Stimulated activated CD4-positive, alpha-beta T cell treated with anti-CD3 and anti-CD28 coated beads, TNF-alpha, amount 100 ng/mL, for 1 hour (primary cell): Measurements from ENCODE around the gene DOK7.

Experiments used
- DNase-seq, 3 donors: peaks; one replicate each; pipeline ENCODE4 v3.0.0-alpha.2; 2020; ENCODE audit warnings: low read depth in 3 of 3, low spot score in 1 of 3

DOK7 gene

DNA sequence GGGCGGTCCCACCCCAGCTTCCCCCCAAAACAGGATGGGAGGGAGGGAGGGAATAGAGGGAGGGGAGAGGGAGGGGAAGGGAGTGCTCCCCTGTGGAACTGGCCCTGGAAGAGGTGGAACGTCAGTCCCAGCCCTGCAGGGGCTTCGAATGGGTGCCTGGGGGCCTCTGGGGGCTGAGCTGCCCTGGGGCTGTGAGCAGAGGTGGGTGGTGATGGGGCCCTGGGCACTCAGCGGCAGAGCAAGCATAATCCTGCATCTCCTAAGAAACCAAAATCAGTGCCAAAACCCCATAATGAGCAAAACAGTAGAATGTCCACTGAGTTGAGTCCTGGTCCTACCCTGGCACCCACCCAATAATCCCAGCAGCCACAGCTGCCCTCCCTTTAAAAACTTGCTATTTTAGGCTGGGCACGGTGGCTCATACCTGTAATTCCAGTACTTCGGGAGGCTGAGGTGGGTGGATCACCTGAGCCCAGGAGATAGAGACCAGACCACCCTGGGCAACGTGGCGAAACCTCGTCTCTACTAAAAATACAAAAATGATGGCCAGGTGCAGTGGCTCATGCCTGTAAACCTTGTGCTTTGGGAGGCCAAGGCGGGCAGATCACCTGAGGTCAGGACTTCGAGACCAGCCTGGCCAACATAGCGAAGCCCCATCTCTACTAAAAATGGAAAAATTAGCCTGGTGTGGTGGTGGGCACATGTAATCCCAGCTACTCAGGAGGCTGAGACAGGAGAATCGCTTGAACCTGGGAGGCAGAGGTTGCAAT lies 11.1 kb downstream of the DOK7 start:
- no peak for DNase-seq

DNA sequence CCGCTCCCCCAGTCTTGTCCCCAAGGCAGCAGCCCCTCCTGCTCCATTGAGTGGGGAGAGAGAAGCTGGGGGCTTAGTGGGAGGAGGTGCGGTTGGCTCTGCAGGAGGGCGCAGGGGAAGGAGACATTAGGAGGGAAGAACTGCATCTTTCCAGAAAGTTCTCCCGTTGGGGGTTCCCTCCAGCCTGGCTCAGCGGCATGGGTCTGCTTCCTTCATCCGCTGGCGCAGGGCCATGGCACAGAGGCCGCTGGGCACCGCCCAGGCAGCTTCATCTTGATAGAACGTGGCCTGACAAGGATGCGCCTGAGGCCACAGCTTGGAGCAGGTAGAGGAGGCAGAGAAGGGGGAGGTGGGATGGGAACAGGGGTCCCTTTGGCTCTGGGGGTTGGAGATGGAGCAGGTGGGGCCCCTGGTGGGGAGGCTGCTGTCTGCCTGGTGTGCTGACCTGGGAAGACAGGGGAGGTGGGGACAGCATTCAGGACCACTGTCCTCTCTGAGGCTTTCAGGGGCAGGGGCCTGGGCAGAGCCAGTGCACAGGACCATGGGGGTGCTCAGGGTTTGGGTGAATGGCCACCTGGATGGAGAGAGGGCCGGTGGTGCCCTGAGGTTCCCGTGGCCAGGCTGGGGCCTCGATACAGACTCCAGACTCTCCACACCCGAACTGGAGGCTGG lies 12.1 kb downstream of the DOK7 start:
- DNase-seq: no peak

DNA sequence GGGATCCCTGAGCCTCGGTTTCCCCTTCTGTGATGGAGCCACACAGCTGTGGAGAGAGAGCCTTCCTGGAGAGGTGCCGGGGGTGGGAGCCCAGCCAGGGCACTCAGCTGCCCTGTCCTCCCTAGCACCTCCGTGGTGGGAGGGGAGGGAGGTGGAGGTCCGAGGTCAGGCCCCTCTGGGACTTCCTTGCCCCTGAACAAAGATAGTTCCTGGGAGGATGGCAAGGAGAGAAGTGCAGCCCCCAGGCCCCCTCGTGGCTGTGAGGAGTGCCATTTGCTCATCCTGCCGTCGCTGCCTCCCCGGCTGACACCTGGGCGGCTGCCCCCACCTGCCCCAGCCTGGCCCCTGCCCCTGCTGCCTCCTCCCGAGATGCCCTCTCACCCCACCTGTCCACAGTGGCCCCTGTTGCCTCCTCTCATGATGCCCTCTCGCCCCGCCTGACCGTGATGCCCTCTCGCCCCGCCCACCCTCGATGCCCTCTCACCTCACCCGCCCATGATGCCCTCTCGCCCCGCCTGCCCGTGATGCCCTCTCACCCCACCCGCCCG lies 12.7 kb downstream of the DOK7 start:
- no peak for DNase-seq

DNA sequence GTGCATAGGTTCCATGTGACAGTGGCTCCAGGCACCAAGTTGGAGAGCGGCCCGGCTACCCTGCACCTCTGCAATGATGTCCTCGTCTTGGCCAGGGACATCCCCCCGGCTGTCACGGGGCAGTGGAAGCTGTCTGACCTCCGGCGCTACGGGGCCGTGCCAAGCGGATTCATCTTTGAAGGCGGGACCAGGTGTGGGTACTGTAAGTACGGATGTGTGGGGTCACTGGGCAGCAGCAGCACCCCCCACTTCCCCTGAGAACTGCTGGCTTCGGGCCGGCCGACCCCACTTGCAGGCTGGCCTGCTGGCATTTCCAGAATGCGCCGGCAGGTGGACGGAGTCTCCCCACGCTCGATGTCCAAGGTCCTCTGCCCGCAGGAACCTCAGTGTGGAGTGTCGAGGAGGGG lies 13.2 kb downstream of the DOK7 start:
- DNase-seq: no peak

DNA sequence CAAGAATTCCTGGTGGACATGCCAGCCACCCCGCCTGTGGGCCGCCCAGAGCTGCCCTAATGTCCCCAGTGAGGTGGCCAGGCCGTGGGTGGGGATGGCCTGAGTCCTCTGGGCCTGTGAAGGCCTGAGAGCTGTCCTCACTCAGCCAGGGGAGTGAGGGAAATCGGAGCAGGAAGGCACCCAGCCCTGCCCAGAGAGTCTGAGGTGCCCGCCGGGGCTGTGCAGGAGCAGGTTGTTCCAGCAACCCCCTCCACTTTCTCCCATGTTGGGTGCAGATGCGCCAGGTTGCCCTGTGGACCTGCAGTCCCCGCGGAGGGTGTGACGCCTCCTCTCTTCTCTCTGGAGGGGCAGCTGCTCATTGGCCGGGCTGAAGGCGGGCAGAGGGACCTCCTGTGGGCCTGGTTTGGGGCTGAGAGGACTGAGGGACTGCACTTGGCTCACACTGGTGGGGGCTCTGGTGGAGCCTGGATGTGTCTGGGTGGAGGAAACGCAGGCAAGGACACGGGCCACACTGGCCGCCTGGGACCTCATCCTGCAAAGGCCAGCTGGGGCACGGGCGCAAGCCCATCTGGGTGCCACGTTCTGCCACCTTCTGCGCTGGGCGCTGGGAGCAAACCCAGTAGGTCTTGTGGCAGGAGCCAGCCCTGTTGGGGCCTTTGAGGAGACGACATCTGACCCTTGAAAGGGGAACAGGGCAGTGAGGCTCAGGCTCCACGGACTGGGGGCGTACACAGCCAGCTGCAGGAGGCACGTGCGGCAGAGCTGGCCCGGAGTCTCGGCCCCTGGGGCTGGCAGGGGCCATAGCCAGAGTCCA lies 14.0 kb downstream of the DOK7 start:
- DNase-seq: no peak

DNA sequence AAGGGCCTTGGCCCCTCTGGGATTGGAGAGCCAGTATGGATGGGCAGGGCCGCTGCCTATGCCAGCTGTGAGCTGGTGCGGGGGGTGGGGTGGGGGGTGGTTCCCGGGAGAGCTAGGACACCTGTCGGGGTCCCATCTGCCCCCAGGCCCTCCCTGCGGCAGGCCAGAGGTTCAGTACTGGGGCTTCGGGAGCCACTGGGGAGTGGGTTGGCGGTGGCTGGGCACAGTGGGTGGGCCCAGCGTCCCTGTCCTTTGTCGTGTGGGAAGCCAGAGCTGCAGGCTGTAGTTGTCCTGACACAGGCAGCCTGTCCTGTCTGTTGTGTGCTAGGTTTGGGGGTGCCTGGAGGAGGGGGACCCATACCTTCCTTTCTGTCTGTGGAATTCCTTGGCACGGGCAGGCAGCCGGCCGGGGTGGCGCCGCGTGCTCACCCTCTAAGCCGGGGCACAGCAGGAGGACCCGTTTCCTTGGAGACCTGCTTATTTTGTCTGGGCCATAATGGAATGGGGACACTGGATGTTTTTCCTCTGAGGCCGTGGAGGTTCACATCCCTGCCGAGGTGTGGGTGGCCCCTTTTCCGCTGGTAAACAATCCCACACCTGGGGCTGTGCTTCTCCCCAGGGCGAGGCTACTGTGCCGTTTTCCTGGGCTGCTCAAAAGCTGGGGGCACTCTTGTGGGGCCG lies 14.8 kb downstream of the DOK7 start:
- DNase-seq: no peak

DNA sequence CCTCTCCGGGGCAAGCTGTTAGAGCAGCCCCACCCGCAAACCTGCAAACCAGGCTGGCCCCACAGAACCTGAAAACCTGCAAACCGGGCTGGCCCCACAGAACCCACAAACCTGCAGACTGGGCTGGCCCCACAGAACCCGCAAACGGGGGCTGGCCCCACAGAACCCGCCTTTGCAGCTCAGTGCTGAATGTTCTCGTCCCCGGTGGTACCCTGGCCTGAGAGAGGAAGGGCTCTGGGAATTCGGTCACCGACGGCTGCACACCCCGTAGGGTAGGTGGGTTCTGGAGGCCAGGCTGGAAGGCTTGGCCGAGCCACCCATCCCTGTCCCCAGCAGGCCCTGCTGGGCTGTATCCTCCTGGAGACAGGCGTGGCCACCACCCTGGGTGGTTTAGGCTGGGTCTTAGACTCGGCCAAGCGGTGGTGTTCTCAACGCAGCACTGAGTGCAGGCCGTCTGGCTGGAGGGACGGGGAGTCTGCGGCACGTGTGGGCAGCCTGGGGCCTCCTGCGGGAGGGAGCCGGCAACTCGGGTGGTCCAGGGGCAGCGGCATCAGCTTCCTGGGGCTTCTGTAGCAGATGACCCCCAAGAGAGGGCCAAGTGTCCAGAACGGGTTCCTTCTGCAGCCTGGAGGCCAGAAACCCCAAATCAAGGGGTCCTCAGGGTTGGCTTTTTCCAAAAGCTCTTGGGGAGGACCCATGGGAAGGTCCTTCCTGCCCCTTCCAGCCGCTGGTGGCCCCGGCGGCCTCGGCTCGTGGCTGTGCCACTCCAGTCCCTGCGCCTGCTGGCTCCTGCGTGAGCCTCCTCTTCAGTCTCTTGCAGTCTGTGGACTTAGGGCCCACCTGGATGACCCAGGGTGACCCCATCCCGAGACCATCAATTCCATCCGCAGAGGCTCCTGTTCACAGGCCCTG lies 15.6 kb downstream of the DOK7 start:
- no peak for DNase-seq

DNA sequence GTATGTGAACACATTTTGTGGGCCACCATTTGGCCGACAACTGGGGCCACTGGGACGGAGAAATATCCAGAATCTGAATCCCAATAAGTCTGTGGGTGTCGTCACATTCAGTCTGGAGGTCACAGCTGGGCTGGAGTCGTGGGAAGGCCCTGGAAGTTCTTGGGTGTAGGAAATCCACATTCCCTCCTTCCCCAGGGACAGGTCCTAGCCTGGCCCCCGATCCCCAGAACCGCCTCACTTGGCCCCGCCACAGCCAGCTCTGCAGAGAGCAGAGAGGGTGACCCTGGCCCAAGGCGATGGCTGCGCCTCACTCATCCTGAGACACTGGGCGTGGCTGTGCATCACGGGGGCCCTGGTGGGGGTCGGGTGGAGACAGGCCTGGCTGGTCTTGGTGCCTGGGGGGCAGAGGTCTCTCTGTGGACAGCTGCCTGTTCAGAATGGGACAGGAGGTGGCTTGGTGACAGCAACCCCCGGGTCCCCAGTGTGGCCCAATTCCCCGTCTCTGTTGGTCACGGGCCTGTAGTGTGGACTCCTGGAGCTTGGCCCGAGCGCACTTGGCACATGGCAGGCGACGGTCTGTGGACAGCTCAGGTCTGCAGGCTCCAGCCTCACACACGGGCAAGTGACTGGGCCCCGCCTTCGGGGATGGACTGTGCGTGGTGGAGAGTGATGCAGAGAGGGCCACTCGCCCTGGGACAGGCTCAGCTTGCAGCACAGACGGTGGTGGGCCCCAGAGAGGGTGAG lies 16.4 kb downstream of the DOK7 start:
- no peak for DNase-seq

DNA sequence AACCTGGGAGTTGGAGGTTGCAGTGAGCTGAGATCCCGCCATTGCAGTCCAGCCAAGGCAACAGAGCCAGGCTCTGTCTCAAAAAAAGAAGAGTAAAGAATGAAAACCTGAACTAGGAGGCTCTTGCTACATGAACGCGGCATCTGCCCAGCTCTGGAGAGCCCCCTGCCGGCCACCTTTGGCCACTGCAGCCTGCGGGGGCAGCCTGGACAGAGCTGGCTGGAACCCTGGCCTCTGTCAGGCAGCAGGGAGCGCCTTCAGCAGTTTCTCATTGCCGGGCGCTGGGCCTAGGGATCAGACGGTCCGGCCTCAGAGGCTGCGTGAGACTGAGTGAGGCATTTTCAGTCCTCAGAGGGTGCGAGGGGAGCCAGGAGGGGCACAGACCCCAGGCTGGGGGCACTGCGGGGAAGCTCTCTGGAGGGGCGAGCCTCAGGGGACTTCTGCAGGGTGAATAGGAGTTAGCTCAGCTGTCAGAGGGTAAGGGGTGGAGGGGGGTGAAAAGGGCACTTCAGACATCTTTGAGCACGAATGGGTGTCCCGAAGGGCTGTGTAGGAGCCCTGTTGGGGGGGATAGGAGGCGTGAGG lies 17.5 kb downstream of the DOK7 start:
- DNase-seq: peak; percentile 20 to 69 (median 43)

DNA sequence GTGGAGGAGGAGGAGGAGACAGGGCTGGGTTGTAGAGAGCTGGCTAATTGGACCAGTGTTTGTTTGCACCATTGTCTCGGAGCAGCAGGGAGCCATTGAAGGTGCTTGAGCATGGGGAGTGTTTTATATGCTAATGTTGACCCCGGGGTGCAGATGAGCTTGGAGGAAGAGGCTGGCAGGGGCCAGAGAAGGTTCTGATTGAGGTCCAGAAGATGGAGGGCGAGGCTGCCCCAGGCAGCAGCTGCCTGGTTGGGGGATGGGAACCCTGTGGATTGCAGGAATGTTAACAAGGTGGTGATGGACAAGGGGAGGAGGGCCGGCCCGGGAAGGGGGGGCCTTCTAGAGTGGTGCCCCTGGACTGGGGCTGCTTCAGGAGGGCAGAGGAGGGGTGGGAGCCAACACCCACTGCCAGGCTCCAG lies 18.0 kb downstream of the DOK7 start:
- DNase-seq: no peak

DNA sequence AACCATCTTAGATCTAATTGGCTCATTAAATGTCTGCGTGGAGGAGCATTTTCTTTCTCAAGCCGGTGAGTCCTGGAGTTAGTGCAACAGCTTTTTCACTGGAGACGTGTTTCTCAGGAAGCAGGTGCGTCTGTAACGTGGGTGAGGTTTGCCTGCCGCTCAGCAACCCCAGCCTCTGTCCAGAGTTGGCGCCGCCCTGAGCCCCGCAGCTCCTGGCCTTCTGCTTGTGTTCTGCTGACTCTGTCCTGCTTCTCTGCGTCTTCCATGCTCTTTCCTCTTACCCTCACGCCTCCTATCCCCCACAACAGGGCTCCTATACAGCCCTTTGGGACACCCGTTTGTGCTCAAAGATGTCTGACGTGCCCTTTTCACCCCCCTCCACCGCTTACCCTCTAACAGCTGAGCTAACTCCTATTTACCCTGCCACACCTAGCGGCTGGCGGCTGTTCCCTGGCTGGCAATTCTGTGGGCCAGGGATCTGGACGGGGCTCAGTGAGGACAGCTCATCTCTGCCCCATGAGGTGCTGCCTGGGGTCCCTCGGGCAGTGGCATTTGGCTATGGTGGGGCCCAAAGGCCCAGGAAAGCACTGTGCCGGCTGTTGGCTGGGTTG lies 18.8 kb downstream of the DOK7 start:
- no peak for DNase-seq

DNA sequence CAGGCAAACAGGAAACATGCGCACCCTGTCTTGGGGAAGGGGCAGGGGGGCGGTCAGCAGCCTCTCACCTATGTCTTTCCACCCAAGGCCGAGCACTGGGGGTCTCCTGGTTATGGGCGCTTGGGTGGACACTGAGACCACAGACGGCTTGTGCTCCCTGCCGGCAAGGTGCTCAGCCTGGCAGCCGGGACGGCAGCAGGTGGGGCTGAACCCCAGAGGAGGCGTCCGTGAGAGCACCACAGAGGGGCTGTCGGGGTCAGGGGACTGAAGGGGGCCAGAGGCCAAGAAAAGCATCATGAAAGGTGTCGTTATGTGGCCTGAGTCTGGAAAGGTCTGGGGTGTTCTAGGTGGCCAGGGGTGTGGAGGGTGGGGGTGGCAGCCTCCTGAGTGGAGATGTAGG lies 19.6 kb downstream of the DOK7 start:
- DNase-seq: no peak

DNA sequence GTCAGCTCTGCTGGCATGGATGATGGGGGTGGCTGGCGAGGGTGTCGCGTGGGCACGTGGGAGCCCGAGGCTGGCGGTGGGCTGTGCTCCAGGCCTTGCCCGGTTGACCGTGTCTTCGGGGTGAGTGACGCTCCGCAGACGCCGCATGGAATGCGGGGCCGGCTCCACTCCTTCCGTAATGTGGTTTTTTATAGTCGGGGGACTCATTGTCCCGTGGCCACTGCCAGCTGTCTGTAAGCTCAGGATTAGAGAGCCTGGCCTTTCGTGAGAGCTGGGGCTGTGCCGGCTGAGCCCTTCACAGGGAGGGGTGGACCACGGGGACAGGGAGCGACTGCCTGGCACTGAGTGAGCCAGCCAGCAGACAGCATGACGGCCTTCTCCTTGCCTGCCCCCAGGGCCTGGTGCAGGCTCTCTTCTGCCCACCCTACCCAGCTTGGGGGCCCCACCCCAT lies 20.4 kb downstream of the DOK7 start:
- no peak for DNase-seq

DNA sequence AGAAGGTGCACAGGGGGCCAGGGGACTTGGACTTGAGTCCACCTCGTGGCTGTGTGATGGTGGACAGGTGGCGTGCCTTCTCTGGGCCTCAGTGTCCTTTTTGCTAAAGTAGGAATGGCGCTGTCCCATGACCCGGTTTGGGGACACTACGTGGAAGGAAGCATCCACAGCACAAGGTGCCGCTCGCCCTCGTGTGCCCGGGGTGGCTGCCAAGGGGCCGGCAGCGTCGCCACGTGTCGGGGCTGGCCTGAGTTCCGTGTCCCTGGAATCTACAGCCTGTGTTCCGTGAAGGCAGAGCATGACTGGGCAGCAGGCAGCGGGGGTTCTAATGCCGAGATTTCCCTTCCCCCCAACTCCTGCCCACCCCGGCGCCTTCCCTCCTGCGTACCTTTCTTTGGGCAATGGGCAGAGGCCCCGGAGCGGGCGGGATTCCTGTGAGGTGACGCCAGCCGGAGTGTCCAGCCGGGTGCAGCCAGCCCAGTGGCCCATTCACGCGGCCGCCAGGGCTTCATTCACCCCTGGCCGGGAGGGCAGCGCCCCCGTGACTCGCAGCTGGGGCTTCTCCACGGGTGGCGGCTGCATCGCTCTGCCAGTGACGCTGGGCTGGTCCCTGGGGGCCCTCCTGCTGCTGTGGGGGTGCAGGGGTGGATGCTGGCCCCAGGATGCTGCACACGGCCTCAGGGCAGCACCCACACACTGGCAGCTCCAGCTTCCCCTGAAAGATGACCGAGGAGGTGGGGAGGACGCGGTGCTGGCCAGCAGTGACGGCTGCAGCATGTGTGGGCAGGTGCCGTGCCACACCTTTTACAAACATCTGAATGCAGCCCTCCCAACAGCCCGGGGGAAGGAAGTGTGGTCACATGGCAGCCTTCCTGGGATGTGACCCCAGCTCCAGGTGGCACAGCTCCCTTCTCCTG lies 21.2 kb downstream of the DOK7 start:
- no peak for DNase-seq

DNA sequence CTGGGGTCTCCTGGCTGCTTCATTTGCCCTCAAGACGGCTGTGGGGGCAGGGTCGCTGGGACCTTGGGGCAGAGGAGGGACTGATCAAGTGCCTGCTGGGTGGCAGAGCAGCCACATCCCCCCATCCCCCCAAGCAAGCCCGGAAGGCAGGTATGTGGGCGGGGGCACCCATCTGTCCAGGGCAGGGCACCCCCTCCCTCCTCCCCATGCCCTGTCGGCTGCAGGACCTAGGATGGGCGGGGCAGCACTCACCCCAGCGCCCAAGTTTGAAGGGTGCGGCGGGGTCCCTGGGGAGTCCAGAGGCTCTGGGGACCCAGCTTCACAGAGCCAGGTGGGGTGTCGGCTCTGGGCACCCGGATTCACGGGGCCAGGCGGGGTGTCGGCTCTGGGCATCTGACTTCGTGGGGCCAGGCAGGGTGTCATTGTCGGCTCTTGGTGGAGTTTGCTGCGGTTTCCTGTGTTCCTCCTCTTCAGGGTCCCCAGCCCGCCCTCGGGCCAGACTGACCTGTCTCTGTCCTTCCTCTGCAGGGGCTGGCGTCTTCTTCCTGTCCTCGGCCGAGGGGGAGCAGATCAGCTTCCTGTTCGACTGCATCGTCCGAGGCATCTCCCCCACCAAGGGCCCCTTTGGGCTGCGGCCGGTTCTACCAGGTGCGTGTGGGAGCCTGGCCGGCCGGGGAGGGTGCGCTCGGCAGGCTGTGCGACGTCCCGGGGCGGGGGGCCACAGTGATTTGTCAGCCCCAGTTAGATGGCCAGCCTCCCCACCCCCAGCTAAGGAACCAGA lies 22.1 kb downstream of the DOK7 start:
- no peak for DNase-seq

DNA sequence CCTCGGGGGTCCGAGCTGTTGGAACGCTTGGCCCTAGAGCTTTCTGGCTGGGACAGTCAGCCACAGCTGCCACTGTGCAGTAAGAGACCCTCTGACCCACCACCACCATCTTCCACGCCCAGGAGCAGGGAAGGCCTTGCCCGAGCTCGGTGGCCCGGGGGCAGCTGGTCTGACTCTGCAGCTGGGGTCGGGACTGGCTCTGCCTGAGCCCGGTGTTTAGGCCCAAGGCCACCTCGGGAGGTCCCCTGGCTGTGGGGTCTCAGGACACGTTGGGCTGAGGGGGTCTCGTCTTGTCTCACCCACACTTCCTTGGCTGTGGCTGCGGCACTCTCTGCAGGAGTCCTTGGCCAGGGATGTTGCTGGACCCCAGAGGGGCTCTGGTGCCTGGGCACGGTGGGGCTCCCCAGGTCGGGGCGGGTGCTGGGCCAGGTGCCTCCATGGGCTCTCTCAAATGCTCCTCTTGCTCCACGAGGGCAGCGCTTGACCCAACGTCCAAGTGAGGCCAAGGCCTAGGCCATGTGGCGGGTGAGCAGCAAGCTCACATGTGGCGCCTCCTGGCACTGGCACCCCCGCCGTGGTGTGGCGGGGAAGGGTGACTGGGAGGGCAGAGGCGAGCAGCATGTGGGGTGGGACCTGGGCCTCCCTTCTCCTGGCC lies 22.9 kb downstream of the DOK7 start:
- DNase-seq: no peak
